OCI-M2 (cell line): ENCODE measurements around the gene MALRD1.
"Not testable (repeated sequence)": the region's sequence is repeated elsewhere in the genome, so short reads cannot be mapped to it uniquely, and the experiment has no call there.

Experiments used
- DNase-seq: peaks from one replicate; lab custom pipeline; 2025; ENCODE audit not compliant: unreplicated experiment; lab: John Stamatoyannopoulos, UW

The MALRD1 gene

DNA sequence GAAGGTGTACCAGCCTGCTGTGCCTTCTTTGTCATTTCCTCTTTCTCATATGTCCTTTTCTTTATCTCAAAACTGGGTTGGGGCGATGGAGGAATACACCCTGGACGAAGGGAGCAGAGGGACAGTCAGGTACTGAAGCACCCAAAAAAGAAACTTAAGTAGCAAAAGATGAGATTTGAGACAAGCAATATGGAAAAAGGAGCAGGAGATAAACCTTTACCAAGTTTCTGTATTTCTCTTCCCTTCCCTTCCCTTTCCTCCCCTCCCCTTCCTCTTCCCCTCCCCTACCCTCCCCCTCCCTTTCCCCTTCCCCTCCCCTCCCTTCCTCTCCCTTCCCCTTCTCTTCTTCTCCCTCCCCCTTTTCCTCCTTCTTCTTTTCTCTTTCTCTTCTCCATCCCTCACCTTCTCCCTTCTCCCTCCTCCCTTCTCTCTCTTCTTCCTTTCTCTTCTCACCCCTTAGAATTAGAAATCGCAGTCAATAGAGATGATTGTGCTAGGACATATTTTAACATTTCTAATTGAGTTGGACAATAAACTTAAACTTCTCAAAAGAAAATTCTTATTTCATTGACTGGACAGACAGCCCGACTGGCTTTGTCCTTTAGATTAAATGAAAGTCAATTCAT, 652.9 kb downstream of the MALRD1 start:
- DNase-seq, result no peak

DNA sequence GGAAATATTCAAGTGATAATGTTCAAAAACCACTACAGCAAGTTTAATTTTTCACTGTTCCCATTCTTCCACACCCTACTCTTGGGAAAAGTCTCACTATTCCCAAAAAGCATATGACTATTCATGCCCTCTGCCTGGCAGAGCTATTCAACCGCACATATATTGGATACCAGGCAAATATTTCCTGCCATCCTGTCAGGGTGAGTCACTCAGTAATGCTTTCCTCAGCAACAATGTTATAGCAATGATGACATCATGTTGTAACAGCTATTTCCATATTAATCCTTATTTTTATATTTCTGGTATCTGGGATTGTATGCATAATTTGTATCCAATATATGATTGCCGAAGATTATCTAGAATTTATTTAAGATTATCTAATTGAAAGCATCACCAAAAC, 653.6 kb downstream of the MALRD1 start:
- no peak for DNase-seq

DNA sequence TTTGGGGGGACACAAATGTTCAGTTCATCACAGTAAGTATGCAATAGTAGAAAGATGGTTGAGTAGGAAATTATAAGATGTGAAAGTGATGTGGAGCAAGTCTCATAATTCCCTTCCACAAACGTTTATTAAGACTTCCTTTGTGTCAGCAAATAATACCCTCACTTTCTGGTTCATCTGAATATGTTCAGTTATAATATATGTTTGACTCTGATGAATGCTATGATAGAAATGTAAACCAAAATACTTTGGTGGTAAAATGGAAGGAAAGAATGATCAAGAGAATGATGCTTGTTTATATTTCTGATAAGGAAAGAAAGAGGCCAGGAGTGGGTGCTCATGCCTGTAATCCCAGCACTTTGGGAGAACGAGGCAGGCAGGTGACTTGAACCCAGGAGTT, 655.9 kb downstream of the MALRD1 start:
- DNase-seq, result no peak

GRCh38 chr10:19705250-19705649, 656.6 kb downstream of the MALRD1 start:
- DNase-seq, result no peak

GRCh38 chr10:19706904-19707303, 658.3 kb downstream of the MALRD1 start:
- no peak for DNase-seq

DNA sequence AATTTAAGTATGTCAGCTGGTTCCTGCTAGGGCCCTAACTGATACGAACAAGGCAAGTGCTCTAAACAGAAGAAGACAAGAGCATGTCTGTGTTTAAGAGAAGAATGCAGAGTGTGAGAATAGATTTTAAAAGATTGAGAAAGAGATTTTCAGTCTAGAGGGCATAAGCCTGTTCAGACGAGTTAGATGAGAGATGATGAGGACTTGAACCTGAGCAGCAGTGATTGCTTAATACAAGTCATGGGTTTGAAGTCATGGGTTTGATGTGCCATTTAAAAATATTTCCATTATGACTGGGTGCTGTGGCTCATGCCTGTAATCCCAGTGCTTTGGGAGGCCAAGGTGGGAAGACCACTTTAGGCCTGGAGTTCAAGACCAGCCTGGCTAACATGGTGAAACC, 658.8 kb downstream of the MALRD1 start:
- no peak for DNase-seq

DNA sequence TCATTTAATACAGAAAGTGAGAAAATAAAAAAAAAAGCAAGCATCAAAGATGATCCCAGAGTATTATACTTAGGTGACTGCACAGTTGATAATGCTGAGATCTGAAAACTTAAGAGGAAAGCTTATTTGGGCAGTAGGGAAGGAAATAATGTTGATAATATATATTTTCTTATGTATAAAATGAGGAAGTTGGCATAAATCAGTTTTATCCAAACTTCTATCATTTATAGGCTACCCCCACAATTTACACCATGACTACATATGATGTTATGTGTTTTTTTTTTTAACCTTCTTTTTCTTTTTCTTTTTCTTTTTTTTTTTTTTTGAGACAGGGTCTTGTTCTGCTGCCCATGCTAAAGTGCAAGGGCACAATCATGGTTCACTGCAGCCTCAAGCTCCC, 659.4 kb downstream of the MALRD1 start:
- no peak for DNase-seq

GRCh38 chr10:19710600-19710999, 662.0 kb downstream of the MALRD1 start:
- DNase-seq, result no peak

DNA sequence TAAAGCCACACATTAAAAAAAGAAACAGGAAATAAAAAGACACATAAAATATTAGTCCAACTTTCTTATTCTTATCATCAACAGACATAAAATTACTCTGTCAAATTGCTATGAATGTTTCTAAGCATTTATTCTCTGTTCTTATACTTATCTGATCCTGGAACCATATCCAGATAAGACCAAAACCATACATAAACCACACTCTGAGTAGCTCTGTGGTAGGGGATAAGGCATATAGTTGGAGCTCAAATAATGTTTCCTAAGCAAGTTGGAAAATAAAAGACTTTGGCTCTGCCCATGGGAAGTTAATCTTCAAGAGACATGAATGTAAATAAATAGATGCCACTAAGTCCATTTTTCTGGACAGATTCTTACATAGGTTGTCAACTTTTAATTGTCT, 664.6 kb downstream of the MALRD1 start:
- DNase-seq, result no peak

- no peak for DNase-seq
Measured at GRCh38 chr10:19713800-19714525, 665.4 kb downstream of the MALRD1 start.

DNA sequence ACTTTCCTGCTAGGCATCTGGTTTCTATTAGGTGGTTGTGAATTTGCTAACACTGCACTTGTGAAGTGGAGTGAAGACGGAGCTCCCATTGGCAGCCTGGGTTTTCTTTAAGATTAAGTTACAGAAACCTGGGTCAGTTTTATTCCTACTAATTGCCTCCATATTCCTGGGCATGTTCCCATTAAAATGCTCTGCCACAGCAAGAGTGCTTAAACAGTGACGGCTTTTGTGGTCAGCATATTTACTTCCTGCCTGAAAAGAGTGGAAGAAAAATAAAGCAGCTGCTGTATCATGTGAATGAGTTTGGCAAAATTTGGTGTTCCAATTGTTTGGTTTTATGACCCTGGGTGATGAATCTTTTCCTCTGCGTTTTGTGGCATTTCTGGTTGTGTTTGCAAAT, 670.7 kb downstream of the MALRD1 start:
- DNase-seq, result no peak

GRCh38 chr10:19724287-19724686, 675.7 kb downstream of the MALRD1 start:
- no peak for DNase-seq

DNA sequence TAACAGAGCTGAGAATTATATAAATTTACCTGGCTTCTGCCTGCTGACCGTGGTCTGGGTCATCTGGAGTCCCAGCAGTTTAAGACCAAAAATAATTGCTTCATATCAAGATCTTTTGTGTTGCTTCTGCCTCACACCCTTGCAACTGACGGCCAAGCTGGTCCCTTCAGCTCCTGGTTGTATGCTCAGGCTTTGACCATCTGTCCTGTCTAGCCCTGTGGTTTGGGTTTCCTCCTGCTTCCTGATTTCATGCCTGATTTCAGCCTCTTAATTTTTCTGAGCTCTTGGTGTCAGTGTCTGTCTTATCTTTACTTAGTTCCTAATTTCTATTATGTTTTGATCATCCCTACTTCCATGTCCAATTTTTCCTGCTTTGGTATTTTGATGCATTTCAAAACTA, 679.8 kb downstream of the MALRD1 start:
- peak; percentile 22 for DNase-seq

- DNase-seq, result no peak
Measured at GRCh38 chr10:19728964-19729363, 680.4 kb downstream of the MALRD1 start.

- DNase-seq, result peak; percentile 14
Measured at GRCh38 chr10:19730167-19730906, 681.7 kb downstream of the MALRD1 start.

DNA sequence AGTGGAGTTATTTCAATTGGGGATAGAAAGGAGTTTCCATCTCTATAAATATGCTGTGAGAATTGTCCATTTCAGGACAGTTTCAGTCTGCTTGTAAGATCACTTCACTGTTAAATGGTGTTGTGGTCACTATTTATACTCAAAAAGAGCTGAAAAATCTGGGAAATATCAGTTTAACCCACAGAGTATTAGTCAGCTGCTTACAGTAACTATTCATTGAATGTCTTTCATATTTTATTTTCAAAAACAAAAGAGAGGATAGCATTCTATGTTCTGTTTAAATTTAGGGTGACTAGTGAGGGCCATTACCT, 682.3 kb downstream of the MALRD1 start:
- no peak for DNase-seq

DNA sequence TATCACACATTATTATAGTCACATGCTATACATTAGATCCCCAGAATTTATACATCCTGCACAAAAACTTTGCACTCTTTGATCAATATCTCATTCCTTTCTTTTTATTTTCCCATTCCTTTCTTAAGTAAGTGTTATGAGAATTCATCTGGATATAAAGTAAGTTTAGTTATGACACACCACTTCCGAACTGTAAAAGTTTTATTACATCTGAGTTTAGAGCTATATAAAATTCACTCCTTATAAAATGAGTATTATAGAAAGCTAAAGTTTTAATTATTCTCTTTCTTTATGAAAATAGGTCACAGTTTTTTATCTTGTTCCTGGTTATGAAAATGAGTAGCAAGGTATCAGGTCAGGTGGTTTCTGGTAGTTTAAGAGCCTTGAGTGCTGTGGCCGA, 683.0 kb downstream of the MALRD1 start:
- no peak for DNase-seq

GRCh38 chr10:19738440-19738839, 689.8 kb downstream of the MALRD1 start:
- no peak for DNase-seq

DNA sequence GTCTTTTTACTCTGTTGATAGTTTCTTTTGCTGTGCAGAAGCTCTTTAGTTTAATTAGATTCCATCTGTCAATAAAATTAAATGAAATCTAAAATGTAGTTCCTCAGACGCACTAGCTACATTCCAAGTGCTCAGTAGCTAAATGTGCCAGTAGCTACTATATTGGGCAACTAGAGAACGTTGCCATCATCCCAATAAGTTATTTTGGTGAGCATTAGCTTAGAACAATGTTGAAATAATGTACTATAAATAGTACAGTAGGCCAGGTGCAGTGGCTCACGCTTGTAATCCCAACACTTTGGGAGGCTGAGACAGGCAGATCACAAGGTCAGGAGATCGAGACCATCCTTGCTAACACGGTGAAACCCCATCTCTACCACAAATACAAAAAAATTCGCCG, 690.6 kb downstream of the MALRD1 start:
- not testable (repeated sequence) for DNase-seq

GRCh38 chr10:19742144-19742543, 693.5 kb downstream of the MALRD1 start:
- not testable (repeated sequence) for DNase-seq

DNA sequence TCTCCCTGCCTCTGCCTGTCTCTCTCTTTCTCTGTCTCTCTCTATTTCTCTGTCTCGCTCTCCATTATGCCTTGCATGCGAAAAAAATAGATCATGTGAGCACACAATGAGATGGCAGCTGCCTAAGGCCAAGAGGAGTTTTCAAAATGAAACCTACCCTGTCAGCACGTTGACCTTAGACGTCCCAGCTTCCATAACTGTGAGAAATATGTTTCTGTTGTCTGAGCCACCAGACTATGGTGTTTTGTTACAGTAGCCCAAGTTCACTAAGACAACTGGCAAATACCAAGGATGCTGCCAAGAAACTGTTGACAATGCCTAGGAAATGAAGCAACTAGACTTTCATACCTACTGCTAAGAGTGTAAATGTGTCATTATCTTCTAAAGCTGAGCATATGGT, 697.1 kb downstream of the MALRD1 start:
- no peak for DNase-seq

DNA sequence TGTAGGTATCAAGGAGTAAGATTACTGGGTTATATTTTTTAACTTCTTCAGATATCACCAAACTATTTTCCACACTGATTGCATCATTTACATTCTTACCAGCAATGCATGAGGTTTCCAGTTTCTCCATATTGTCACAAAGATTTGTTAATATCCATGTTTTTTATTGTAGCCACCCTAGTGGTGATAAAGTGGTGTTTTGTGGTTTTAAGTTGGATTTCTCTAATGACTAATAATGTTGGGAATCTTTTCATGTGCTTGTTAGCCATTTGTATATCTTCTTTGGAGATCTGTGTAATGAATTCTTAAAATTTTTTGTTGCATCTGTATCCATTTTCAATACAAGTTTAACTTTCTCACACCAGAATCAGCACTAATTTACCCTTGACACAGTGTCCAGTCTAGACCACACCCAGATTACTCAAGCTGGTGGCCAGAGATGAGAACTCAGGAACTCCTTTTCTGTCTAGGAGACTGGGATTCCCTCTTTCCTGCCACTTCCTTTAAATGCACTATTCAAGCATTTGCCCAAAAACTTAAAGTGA, 700.7 kb downstream of the MALRD1 start:
- DNase-seq, result no peak
